ENCODE results near the gene PICK1.
A peak's percentile ranks its signal among the peaks of the same experiment; 100 is the strongest.

The PICK1 gene

DNA sequence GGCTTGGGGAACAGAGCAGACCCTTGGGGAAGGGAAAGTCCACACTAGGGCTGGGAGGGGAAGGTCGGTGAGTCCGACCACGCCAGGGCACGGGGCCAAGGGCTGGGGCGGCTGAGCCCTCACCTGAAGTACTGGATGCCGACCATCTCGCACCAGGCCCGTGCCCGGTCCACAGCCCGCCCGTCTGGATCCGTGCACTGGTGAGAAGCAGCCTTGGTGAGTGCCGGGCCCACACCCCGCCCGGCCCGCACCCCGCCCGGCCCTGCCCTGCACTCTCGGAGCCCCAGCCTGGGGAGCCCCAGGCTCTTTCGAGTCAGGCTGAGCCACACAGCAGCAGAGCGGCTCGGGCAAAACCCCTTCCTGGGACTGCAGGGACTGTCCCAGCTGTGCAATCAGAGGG is 55.2 kb downstream of the PICK1 start:
- ChIA-PET CTCF (interaction anchor here (0.7 to 4.5 kb wide), 4 partner anchors 11 to 60 kb away, joined by 3 to 29 read pairs (median 4); no protein-coding TSS in a partner anchor), POLR2A (no interaction called here)
- Histone ChIP-seq H3K4me3 (ENCODE audit: low read depth, low read length) (no peak overlapping the region), H3K9me3 (ENCODE audit: control insufficient read depth, insufficient read depth, low read depth, low read length) (no peaks in the 10 kb centered on the region), H3K4me1 (ENCODE audit: control insufficient read depth, insufficient read depth, low read length) (no peaks in the 10 kb centered on the region; the same call in 1 of the 2 replicates), H3K27ac (ENCODE audit: extremely low read depth, low read depth, low read length) (no peak overlapping the region), H3K36me3 (ENCODE audit: control insufficient read depth in 2 of 2, insufficient read depth in 1 of 2, low read length in 2 of 2) (peaks cover 0 to 13% of the 10 kb centered on the region in 2 experiments; a peak in 1 of 3 replicates)
- TF ChIP-seq ZNF133 (tag by site-specific recombination; IDR thresholded peaks at IDR 0.05) (no peak), KLF1 (tag by site-specific recombination; IDR thresholded peaks at IDR 0.05) (peak; percentile 84), SETDB1 (IDR thresholded peaks at IDR 0.05; ENCODE audit: insufficient read length, low read length) (no peak)

- CTCF ChIA-PET = interaction anchor here (0.6 to 4.5 kb wide), 51 partner anchors 8 to 964 kb away, joined by 3 to 35 read pairs (median 4); partner anchors contain the start of gene PLA2G6
- POLR2A ChIA-PET = interaction anchor here (0.6 to 1.5 kb wide), 4 partner anchors 8 to 81 kb away, joined by 3 read pairs; no protein-coding TSS in a partner anchor
Observed at GRCh38 chr22:38114484-38115398, 57.5 kb downstream of the PICK1 start.

DNA sequence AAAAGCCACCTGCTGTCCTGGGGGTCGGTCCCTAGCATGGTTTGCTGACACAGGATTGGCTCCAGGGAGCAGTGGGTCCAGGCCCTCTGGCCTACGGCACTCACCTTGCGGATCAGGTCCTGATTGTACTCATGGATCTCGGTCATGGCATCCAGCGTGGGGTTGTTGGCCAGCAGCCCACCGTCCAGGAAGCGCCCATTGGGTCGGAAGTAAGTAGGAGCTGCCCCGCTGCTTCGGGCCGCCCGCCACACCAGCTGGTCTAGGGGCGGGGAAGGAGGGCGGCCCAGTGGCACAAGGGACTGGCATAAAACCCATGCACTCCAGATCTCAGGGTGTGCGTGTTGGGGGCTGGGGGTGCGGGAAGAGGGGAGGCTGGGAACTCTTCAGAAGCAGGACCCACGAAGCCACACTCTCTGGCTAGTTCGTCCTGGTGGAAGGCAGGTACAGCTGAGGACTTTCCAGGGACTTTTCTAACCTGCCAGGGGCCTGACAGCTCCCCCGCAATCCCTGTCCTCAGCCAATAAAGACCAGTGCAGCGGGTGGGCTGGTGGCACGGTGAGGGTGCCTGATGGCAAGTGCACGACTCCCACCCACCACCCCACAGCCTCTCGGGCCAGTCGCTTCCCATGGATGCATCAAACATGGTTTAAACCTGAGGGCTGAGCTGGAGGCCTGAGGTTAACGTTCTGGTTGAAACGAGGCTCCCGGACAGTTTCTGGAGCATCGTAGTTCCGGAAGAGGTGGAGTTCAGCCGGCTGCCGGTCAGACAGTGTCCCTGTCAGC is 58.4 kb downstream of the PICK1 start:
- Histone ChIP-seq H3K36me3 (ENCODE audit: control insufficient read depth in 2 of 2, insufficient read depth in 1 of 2, low read length in 2 of 2) (peaks cover 0 to 13% of the 10 kb centered on the region in 2 experiments; a peak in 1 of 3 replicates), H3K4me1 (ENCODE audit: control insufficient read depth, insufficient read depth, low read length) (no peaks in the 10 kb centered on the region; the same call in 1 of the 2 replicates), H3K9me3 (ENCODE audit: control insufficient read depth, insufficient read depth, low read depth, low read length) (no peaks in the 10 kb centered on the region), H3K4me3 (ENCODE audit: low read depth, low read length) (no peak overlapping the region), H3K27ac (ENCODE audit: extremely low read depth, low read depth, low read length) (no peak overlapping the region)
- POLR2A ChIA-PET = interaction anchor here (0.6 kb wide), 1 partner anchor 30 kb away, joined by 5 read pairs; no protein-coding TSS in a partner anchor
- CTCF ChIA-PET = interaction anchor here (0.7 to 4.5 kb wide), 16 partner anchors 8 to 200 kb away, joined by 3 to 35 read pairs (median 6); no protein-coding TSS in a partner anchor
- TF ChIP-seq HOXD13 (CRISPR knock-in tag; IDR thresholded peaks at IDR 0.05; ENCODE audit: borderline replicate concordance) (no peak), ZBTB17 (tag by site-specific recombination; IDR thresholded peaks at IDR 0.05) (no peak), ELK4 (IDR thresholded peaks at IDR 0.05; ENCODE audit: borderline replicate concordance, low read depth, low read length) (no peak), ZNF76 (tag by site-specific recombination; IDR thresholded peaks at IDR 0.05; ENCODE audit: borderline replicate concordance, low read depth) (no peak), ZSCAN5A (tag by site-specific recombination; IDR thresholded peaks at IDR 0.05) (no peak)
- TF ChIP-seq, protein P1, sequence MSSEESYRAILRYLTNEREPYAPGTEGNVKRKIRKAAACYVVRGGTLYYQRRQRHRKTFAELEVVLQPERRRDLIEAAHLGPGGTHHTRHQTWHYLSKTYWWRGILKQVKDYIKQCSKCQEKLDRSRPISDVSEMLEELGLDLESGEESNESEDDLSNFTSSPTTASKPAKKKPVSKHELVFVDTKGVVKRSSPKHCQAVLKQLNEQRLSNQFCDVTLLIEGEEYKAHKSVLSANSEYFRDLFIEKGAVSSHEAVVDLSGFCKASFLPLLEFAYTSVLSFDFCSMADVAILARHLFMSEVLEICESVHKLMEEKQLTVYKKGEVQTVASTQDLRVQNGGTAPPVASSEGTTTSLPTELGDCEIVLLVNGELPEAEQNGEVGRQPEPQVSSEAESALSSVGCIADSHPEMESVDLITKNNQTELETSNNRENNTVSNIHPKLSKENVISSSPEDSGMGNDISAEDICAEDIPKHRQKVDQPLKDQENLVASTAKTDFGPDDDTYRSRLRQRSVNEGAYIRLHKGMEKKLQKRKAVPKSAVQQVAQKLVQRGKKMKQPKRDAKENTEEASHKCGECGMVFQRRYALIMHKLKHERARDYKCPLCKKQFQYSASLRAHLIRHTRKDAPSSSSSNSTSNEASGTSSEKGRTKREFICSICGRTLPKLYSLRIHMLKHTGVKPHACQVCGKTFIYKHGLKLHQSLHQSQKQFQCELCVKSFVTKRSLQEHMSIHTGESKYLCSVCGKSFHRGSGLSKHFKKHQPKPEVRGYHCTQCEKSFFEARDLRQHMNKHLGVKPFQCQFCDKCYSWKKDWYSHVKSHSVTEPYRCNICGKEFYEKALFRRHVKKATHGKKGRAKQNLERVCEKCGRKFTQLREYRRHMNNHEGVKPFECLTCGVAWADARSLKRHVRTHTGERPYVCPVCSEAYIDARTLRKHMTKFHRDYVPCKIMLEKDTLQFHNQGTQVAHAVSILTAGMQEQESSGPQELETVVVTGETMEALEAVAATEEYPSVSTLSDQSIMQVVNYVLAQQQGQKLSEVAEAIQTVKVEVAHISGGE (tag by site-specific recombination; conservative IDR thresholded peaks at IDR 0.05; ENCODE audit: low read depth) = no peak

More at GRCh38 chr22:38114484-38115398, 57.5 kb downstream of the PICK1 start:
- Histone ChIP-seq H3K9me3 (ENCODE audit: control insufficient read depth, insufficient read depth, low read depth, low read length) (no peaks in the 10 kb centered on the region), H3K4me3 (ENCODE audit: low read depth, low read length) (no peak overlapping the region), H3K27ac (ENCODE audit: extremely low read depth, low read depth, low read length) (no peak overlapping the region), H3K36me3 (ENCODE audit: control insufficient read depth in 2 of 2, insufficient read depth in 1 of 2, low read length in 2 of 2) (peaks cover 0 to 13% of the 10 kb centered on the region in 2 experiments; a peak in 1 of 3 replicates), H3K4me1 (ENCODE audit: control insufficient read depth, insufficient read depth, low read length) (no peaks in the 10 kb centered on the region; the same call in 1 of the 2 replicates)
- no peak for TF ChIP-seq TRIM28 (IDR thresholded peaks at IDR 0.05; ENCODE audit: borderline replicate concordance, low read length)
- TF ChIP-seq, protein P2, sequence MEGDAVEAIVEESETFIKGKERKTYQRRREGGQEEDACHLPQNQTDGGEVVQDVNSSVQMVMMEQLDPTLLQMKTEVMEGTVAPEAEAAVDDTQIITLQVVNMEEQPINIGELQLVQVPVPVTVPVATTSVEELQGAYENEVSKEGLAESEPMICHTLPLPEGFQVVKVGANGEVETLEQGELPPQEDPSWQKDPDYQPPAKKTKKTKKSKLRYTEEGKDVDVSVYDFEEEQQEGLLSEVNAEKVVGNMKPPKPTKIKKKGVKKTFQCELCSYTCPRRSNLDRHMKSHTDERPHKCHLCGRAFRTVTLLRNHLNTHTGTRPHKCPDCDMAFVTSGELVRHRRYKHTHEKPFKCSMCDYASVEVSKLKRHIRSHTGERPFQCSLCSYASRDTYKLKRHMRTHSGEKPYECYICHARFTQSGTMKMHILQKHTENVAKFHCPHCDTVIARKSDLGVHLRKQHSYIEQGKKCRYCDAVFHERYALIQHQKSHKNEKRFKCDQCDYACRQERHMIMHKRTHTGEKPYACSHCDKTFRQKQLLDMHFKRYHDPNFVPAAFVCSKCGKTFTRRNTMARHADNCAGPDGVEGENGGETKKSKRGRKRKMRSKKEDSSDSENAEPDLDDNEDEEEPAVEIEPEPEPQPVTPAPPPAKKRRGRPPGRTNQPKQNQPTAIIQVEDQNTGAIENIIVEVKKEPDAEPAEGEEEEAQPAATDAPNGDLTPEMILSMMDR (tag by site-specific recombination; IDR thresholded peaks at IDR 0.05) = peak; percentile 92
- TF ChIP-seq ZBTB17 (tag by site-specific recombination; IDR thresholded peaks at IDR 0.05) = peak; percentile 32; the same call in 1 of the 2 replicates
- TF ChIP-seq ZIC2 (tag by site-specific recombination; IDR thresholded peaks at IDR 0.05) = peak; percentile 90
- TF ChIP-seq ZBTB20 (tag by site-specific recombination; IDR thresholded peaks at IDR 0.05) = peak; percentile 39; the same call in 1 of the 2 replicates
- peak; percentile 50 for TF ChIP-seq ZNF654 (tag by site-specific recombination; IDR thresholded peaks at IDR 0.05; ENCODE audit: low read depth)
- no peak for TF ChIP-seq ZNF335 (tag by site-specific recombination; conservative IDR thresholded peaks at IDR 0.05)
- 0 out of 2 replicates have a peak, but pooled peaks have one; percentile 33 for TF ChIP-seq ZNF660 (tag by site-specific recombination; IDR thresholded peaks at IDR 0.05)
- TF ChIP-seq ZNF76 (tag by site-specific recombination; IDR thresholded peaks at IDR 0.05; ENCODE audit: borderline replicate concordance, low read depth) = no peak
- TF ChIP-seq KLF8 (tag by site-specific recombination; IDR thresholded peaks at IDR 0.05) = peak; percentile 29; the same call in 1 of the 2 replicates
- TF ChIP-seq ZNF544 (tag by site-specific recombination; IDR thresholded peaks at IDR 0.05) = no peak
- TF ChIP-seq ZSCAN30 (tag by site-specific recombination; IDR thresholded peaks at IDR 0.05) = 0 out of 2 replicates have a peak, but pooled peaks have one; percentile 40
- peak; percentile 98 for TF ChIP-seq ZNF2 (tag by site-specific recombination; IDR thresholded peaks at IDR 0.05)
- TF ChIP-seq ZNF473 (tag by site-specific recombination; IDR thresholded peaks at IDR 0.05) = no peak
- TF ChIP-seq SP7 (tag by site-specific recombination; IDR thresholded peaks at IDR 0.05) = peak; percentile 22; the same call in 1 of the 2 replicates
